ENCODE results near the gene SHISA8. TPM values are rescaled to one million over a fixed set of nuclear protein-coding genes. Genes with fewer than 3 reads are reported as not detected.

Gene SHISA8
- total RNA-seq, 4 donors from 2014 or later = 0.30 TPM; not detected in 3

GRCh38 chr22:41891407-41891806, 23.5 kb downstream of the SHISA8 start:
- no peak overlapping the region for H3K4me3 ChIP-seq
- no peak for DNase-seq
- H3K4me1 ChIP-seq = no peaks in the 10 kb centered on the region
- no peaks in the 10 kb centered on the region for H3K9me3 ChIP-seq
- no peaks in the 10 kb centered on the region for H3K36me3 ChIP-seq
- TF ChIP-seq CTCF (IDR thresholded peaks at IDR 0.05) (no peak), POLR2A (IDR thresholded peaks at IDR 0.05) (no peak)
- intact Hi-C loops (cut with DNase I; ENCODE audit: low total_unique reads) = no loop called here
- no peaks in the 10 kb centered on the region for H3K27me3 ChIP-seq
- no peak overlapping the region for H3K27ac ChIP-seq

GRCh38 chr22:41888627-41889200, 26.2 kb downstream of the SHISA8 start:
- Histone ChIP-seq H3K27ac (no peak overlapping the region), H3K27me3 (no peaks in the 10 kb centered on the region), H3K9me3 (no peaks in the 10 kb centered on the region), H3K4me3 (no peak overlapping the region), H3K4me1 (no peaks in the 10 kb centered on the region), H3K36me3 (no peaks in the 10 kb centered on the region)
- DNase-seq = no peak
- intact Hi-C loops (cut with DNase I; ENCODE audit: low total_unique reads) = no loop called here
- TF ChIP-seq POLR2A (IDR thresholded peaks at IDR 0.05) = no peak

- intact Hi-C loops (cut with DNase I; ENCODE audit: low total_unique reads) = no loop called here
- Histone ChIP-seq H3K27ac (no peak overlapping the region), H3K4me1 (no peaks in the 10 kb centered on the region), H3K9me3 (no peaks in the 10 kb centered on the region), H3K36me3 (no peaks in the 10 kb centered on the region), H3K4me3 (no peak overlapping the region), H3K27me3 (no peaks in the 10 kb centered on the region)
- TF ChIP-seq CTCF (IDR thresholded peaks at IDR 0.05) = no peak
- TF ChIP-seq POLR2A (IDR thresholded peaks at IDR 0.05) = no peak
- no peak for DNase-seq
These were observed 29.4 kb downstream of the SHISA8 start for GRCh38 chr22:41885516-41885915.

- TF ChIP-seq POLR2A (IDR thresholded peaks at IDR 0.05) (no peak), CTCF (IDR thresholded peaks at IDR 0.05) (no peak)
- intact Hi-C loops (cut with DNase I; ENCODE audit: low total_unique reads) = no loop called here
- no peak overlapping the region for H3K27ac ChIP-seq
- H3K4me3 ChIP-seq = no peak overlapping the region
- no peaks in the 10 kb centered on the region for H3K4me1 ChIP-seq
- H3K36me3 ChIP-seq = no peaks in the 10 kb centered on the region
- H3K27me3 ChIP-seq = no peaks in the 10 kb centered on the region
- H3K9me3 ChIP-seq = no peaks in the 10 kb centered on the region
- DNase-seq = no peak
These were observed 29.8 kb downstream of the SHISA8 start for GRCh38 chr22:41885116-41885515.

GRCh38 chr22:41883400-41883799, 31.5 kb downstream of the SHISA8 start:
- no peak overlapping the region for H3K27ac ChIP-seq
- intact Hi-C loops (cut with DNase I; ENCODE audit: low total_unique reads) = no loop called here
- DNase-seq = no peak
- H3K9me3 ChIP-seq = no peaks in the 10 kb centered on the region
- no peaks in the 10 kb centered on the region for H3K36me3 ChIP-seq
- H3K4me3 ChIP-seq = no peak overlapping the region
- no peaks in the 10 kb centered on the region for H3K27me3 ChIP-seq
- TF ChIP-seq CTCF (IDR thresholded peaks at IDR 0.05) (no peak), POLR2A (IDR thresholded peaks at IDR 0.05) (no peak)
- H3K4me1 ChIP-seq = no peaks in the 10 kb centered on the region

GRCh38 chr22:41880653-41881052, 34.2 kb downstream of the SHISA8 start:
- Histone ChIP-seq H3K27ac (no peak overlapping the region), H3K27me3 (no peaks in the 10 kb centered on the region), H3K4me1 (no peaks in the 10 kb centered on the region), H3K4me3 (no peak overlapping the region), H3K9me3 (no peaks in the 10 kb centered on the region), H3K36me3 (no peaks in the 10 kb centered on the region)
- intact Hi-C loops (cut with DNase I; ENCODE audit: low total_unique reads) = no loop called here
- TF ChIP-seq CTCF (IDR thresholded peaks at IDR 0.05) = no peak
- no peak for TF ChIP-seq POLR2A (IDR thresholded peaks at IDR 0.05)
- DNase-seq = no peak
